ENCODE measurements around the gene RASA3.

Gene RASA3

DNA sequence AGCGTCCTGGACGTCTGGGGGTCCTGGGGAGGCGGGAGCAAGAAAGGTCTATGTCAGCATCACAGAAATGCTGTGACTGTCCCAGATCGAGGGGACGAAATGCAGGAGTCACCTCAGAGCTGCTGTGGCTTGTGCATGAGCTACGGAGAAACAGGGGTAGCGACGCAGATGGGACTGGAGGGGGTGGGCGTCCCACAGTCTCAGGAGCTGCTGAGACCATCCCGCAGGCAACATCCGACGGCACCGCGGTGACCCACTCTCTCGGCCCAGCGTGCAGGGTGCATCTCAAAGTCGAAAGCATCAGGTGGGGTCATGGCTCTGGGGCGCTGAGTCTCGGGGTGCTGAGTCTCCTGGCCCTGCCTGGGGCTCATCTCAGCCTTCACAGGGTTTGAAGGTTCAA, 121.2 kb downstream of the RASA3 start:
- TF ChIP-seq, protein P1, sequence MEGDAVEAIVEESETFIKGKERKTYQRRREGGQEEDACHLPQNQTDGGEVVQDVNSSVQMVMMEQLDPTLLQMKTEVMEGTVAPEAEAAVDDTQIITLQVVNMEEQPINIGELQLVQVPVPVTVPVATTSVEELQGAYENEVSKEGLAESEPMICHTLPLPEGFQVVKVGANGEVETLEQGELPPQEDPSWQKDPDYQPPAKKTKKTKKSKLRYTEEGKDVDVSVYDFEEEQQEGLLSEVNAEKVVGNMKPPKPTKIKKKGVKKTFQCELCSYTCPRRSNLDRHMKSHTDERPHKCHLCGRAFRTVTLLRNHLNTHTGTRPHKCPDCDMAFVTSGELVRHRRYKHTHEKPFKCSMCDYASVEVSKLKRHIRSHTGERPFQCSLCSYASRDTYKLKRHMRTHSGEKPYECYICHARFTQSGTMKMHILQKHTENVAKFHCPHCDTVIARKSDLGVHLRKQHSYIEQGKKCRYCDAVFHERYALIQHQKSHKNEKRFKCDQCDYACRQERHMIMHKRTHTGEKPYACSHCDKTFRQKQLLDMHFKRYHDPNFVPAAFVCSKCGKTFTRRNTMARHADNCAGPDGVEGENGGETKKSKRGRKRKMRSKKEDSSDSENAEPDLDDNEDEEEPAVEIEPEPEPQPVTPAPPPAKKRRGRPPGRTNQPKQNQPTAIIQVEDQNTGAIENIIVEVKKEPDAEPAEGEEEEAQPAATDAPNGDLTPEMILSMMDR (conservative IDR thresholded peaks at IDR 0.05; ENCODE audit: low read depth, low read length) = no peak
- DNase-seq (ENCODE audit: low read depth) = no peak
- H3K4me3 ChIP-seq (ENCODE audit: low read depth, low read length) = no peak overlapping the region

DNA sequence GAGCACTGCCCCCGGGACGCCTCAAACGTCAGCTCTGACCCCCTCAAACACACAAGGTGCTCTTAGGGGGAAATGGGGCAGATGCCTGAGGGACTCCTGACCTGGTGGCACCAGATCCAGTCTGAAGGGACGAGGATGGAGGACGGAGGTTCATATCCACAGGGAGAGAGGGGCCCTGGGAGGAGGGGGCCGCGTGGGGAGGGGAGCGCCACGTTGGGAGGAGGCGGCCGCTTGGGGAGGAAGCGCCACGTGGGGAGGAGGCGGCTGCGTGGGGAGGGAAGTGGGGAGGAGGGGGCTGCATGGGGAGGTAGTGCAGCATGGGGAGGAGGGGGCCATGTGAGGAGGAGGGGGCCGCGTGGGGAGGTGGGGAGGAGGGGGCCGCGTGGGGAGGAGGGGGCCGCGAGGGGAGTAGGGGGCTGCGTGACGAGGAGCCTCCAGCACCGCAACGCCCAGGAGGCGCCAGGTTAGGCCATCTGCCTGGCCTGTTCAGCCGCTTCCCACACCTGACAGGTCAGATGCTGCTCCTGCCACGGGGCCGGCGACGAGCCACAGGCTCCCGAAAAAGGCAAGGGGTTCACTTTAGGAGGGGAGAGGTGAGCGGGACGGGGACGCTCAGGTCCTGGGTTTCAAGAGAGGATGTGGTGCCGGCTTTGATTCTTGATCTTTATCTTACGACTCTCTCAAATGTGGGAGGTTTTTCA, 121.9 kb downstream of the RASA3 start:
- DNase-seq (ENCODE audit: low read depth) = no peak
- TF ChIP-seq, protein P1 (conservative IDR thresholded peaks at IDR 0.05; ENCODE audit: low read depth, low read length) = no peak
- H3K4me3 ChIP-seq (ENCODE audit: low read depth, low read length) = no peak overlapping the region

DNA sequence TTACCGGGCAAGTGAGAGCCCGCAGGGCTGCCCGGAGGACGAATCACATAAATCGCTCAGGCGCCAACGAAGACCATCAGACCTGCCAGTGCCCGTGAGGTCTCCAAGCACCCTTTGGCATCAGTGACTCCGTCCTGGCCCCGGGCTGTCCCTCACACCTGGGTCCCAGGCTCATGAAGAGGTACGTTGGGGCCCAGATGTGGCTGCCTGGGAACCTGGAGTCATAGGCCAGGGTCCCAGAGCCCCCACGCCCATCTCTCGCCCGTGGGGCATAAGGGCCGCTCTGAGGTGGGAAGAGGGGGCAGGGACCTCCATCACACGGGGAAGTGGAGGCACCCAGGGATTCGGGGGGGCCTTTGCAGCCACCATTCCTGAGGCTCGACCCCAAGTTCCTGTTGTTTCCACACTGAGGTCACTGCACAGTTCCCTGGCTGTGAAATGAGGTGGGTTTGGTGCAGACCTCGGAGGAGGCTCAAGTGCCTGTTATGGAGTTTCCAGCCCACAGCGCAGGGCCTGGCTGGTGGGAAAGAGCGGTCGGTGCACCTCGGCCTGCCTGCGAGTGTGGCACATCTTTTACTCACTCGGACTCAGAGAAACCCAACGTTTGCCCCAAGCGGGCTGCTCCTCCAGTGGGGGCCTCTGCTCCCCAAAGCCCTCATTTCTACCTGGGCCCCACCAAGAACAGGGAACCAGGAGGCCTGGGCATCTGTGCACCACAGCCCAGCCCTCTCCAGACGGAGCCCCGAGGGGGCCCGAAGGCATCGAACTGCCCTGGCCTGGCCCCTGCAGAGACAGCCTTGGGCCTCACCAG, 122.6 kb downstream of the RASA3 start:
- no peak overlapping the region for H3K4me3 ChIP-seq (ENCODE audit: low read depth, low read length)
- TF ChIP-seq, protein P1 (conservative IDR thresholded peaks at IDR 0.05; ENCODE audit: low read depth, low read length) = no peak
- DNase-seq (ENCODE audit: low read depth) = no peak

DNA sequence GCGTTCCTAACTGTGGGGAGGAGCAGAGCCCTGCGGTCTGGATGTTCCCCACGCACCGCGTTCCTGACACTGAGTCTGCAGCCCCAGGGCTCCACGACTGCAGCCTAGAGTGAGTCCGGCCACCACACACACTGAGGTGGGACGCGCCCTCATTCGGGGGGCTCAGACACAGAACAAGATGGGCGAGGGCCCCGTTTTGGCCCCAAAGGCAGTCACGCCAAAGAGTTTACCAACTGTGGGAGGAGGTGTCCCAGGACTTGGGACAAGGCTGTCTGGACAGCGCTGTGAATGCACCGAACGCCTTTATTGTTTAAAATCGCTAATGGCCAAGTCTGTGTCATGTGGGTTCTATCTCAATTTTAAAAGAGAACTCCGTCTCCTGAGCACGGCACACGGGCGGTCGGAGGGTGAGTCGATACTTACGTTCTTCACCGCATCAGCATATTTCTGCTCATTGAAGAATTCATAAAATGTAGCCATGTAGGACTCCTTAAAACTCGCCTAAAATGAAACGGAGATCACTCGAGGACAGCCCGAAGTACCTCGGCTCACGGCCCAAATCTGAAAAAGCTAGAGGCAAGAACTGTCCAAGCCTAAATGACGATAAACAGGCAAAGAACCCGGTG, 123.3 kb downstream of the RASA3 start:
- no peak for DNase-seq (ENCODE audit: low read depth)
- no peak overlapping the region for H3K4me3 ChIP-seq (ENCODE audit: low read depth, low read length)
- TF ChIP-seq, protein P1 (conservative IDR thresholded peaks at IDR 0.05; ENCODE audit: low read depth, low read length) = no peak

DNA sequence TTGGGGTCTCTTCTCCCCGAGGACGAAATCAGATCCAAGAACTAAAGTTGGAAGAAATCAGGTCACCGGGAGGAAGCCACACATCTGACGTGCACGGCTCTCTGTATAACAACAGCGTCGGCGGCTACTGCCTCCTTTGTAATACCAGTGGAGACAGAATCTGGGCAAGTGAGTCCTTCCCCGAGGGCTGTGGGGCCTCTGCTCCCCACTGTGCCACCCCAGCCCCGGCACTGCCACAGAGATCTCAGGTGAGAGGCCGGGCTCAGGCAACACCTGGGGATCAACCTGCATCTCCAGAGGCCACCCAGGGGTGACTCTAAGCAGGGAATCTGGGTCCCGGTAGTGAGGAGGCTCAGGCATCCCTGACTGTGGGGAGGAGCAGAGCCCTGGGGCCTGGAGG, 124.9 kb downstream of the RASA3 start:
- DNase-seq (ENCODE audit: low read depth) = no peak
- no peak overlapping the region for H3K4me3 ChIP-seq (ENCODE audit: low read depth, low read length)
- TF ChIP-seq, protein P1 (conservative IDR thresholded peaks at IDR 0.05; ENCODE audit: low read depth, low read length) = no peak

DNA sequence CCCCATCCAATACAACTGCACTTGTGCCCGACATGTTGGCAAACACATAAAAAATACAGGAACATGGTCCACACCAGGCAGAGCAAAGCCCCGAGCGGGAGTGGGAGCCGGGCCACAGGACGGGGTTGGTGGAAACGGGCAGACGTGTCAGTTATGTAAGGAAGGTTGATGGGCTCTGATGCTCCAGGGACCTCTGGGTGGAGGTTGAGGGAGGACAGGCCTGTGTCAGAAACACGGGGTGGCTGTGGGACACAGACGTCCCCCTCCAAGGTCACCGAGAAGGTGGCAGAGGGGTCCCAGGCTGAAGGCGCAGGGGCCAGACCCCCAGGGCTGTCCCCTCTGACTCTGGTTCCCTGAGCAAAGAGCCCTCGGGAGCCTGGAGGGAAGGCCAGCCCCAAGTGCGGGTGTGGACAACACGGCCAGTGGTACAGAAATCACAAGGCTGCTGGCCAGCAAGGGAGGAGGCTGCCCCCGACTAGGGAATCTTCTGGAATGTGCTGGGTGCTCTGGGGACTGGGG, 127.2 kb downstream of the RASA3 start:
- TF ChIP-seq, protein P1 (conservative IDR thresholded peaks at IDR 0.05; ENCODE audit: low read depth, low read length) = no peak
- H3K4me3 ChIP-seq (ENCODE audit: low read depth, low read length) = no peak overlapping the region
- DNase-seq (ENCODE audit: low read depth) = no peak

Data from choroid plexus epithelial cell (primary cell).